Measurements from ENCODE around the gene BLOC1S2.
"Not testable (repeated sequence)": the region's sequence is repeated elsewhere in the genome, so short reads cannot be mapped to it uniquely, and the experiment has no call there.

BLOC1S2 gene

GRCh38 chr10:100289641-100290040, 3.2 kb upstream of the BLOC1S2 start:
- DNase-seq: no peak

GRCh38 chr10:100288196-100288595, 1.7 kb upstream of the BLOC1S2 start:
- DNase-seq: no peak

GRCh38 chr10:100287756-100288155, 1.3 kb upstream of the BLOC1S2 start:
- no peak for DNase-seq

- not testable (repeated sequence) for DNase-seq
These were observed 1.2 kb downstream of the BLOC1S2 start for GRCh38 chr10:100285326-100285725.

GRCh38 chr10:100282907-100283306, 3.6 kb downstream of the BLOC1S2 start:
- DNase-seq: no peak

DNA sequence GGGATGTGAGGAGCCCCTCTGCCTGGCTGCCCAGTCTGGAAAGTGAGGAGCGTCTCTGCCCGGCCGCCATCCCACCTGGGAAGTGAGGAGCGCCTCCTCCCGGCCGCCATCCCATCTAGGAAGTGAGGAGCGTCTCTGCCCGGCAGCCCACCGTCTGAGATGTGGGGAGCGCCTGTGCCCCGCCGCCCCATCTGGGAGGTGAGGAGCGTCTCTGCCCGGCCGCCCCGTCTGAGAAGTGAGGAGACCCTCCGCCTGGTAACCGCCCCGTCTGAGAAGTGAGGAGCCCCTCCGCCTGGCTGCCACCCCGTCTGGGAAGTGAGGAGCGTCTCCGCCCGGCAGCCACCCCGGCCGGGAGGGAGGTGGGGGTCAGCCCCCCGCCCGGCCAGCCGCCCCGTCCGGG, 9.5 kb downstream of the BLOC1S2 start:
- DNase-seq: not testable (repeated sequence)

GRCh38 chr10:100267239-100268104, 19.0 kb downstream of the BLOC1S2 start, which contains the start of gene CWF19L1:
Gene CWF19L1, minus strand, starts transcription at chr10:100267638. Its CDS starts 45 bp downstream, at chr10:100267593.
- peak; percentile 71 for DNase-seq

DNA sequence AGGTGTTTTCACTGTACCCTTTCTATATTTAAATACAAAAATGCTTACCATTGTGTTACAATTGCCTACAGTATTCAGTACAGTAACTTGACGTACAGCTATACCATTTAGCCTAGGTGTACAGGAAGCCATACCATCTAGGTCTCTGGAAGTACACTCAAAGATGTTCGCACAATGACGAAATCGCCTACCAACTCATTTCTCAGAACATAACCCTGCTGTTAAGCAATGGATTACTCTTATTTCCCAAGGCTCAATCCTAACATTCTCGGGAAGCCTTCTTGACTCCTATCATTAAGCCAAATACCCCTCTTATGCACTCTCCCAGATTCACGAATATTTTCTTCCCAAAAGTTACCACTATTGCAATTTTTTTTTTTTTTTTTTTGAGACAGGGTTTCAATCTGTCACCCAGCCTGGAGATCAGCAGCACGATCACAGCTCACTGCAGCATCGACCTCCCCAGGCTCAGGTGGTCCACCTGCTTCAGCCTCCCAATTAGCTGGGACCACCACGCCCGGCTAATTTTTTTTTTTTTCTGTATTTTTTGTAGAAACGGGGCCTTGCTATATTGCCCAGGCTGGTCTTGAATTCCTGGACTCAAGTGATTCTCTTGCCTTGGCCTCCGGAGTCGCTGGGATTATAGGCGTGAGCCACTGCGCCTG, 20.5 kb downstream of the BLOC1S2 start:
- DNase-seq: no peak

DNA sequence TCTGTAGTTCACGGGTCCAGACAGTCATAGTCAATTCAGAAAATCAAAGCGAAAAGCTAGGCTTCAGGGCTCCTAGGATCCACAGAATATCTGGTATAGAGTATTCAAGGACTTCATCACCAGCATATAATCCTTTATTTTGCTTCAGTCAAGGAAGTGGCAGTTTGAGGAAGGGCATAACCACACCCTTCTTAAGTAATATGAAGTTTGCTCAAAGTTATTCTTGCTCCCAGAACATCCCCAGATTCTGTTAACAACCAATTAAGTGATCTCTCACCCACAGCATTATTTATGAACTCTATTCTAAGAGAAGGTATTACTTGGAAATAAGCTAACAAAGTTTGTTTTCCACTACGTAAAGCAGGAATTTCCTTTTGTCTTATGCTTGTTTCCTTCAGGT, 32.3 kb downstream of the BLOC1S2 start:
- DNase-seq: no peak

DNA sequence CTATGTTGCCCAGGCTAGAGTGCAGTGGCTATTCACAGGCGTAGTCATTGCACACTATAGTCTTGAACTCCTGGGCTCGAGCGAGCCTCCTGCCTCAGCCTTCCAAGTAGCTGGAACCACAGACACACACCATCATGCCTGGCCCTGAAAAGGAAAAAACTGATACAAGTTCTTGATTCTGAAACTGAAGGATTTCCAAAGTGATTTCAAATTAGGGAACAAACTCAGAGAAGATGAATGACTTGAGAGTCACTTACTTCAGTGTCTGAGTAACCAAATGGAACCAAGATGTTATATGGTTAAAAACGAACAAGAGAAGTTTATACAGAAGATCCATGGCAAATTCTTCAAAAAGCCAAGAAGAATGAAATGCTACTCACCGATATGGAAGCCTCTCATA, 33.4 kb downstream of the BLOC1S2 start:
- no peak for DNase-seq

GRCh38 chr10:100248820-100249219, 37.7 kb downstream of the BLOC1S2 start:
- DNase-seq: no peak

DNA sequence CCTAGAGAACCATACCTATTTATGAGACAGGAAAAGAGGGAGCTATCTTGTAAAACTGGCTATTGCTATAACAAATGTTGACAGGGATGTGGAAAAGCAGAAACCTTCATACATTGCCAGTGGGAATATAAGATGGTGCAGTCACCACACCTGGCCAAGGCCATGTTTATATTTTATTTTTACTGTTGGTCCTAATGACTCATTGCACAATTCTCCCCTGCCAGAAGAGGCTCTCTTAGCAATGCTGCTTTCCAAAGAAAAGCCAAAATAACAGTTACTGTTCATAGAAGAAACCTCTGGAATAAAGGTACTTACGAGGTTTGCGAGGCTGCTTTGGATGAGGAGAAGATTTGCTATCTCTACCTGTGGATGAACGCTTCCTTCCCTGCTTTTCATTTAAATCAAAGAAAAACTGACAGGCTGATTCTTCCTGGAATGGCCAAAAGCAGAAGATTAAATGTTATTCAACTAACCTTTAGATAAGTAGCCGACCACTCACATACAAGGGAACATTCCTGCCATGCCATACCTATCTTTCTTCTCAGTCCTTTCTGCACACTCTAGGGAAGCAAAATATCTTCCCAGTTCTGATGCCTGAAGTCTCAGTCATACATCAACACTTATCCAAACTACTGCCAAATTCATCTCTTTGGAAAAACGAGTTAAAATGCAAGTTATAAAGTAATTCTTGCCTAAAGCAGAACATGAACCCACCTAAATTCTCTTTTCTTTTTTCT, 40.8 kb downstream of the BLOC1S2 start:
- DNase-seq: no peak

DNA sequence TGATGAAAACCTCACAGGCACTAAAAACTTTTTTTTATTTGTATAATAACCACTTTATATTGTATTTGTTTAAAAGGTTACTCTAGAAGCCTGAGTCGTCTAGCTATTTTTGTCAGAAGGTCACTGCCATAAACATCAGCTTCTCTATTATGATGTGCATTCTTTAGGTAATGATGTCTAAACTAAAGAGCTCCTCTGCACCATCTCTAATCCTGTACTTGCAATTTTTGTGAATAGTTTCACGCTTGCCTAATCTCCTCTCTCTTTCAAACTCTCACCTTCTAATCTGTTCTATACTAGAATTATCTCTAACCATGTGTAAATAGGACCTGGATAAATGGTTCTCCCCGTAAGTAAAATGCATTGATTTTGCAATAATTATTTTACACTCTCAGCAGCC, 46.6 kb downstream of the BLOC1S2 start:
- no peak for DNase-seq

GRCh38 chr10:100238429-100238828, 48.1 kb downstream of the BLOC1S2 start:
- DNase-seq: no peak

DNA sequence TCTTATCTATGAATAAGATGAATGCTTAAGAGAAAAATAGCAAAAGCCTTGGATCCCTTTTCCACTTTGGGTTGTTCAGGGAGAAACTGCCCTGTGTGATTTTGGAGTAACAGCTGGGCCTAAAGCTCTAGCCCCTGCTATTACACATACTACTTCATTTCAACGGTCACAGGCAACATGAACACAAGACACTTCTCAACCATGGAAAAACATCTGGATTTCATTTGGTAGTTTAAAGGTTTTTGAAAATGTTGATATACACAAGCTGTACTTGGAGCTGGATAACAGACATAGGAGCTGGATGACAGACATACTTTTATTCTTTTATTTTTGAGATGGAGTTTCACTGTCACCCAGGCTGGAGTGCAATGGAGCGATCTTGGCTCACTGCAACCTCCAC, 54.4 kb downstream of the BLOC1S2 start:
- DNase-seq: no peak

- no peak for DNase-seq
These were observed 56.6 kb downstream of the BLOC1S2 start for GRCh38 chr10:100229819-100230422.

DNA sequence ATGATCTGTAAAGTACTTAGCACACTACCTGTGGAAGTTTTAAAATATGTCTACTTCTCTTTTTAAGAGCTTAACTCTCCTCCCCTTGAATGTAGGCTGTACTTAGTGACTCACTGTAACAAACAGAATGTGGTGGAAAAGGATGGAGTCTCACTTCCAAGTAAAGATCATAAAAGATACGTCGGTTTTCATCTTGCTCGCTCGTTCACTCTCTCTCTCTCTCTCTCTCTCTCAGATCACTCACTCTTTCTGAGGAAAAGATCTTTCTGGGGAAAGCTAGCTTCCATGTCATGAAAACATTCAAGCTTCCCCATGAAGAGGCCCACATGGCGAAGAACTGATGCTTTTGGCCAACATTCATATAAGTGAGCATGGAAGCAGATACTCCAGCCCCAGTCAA, 62.6 kb downstream of the BLOC1S2 start:
- DNase-seq: no peak

Measured in stimulated activated CD4-positive, alpha-beta T cell treated with anti-CD3 and anti-CD28 coated beads, Interleukin-4, amount 100 ng/mL, for 1 hour (primary cell).